GM21381 (cell line): ENCODE results near the gene PALD1.

Experiments used
- ATAC-seq: cut with Tn5 transposase; IDR thresholded peaks from one replicate; pipeline ENCODE4 v1.9.1; 2021; ENCODE audit warnings: mild to moderate bottlenecking, moderate library complexity; ENCODE audit not compliant: unreplicated experiment

Gene PALD1

GRCh38 chr10:70457759-70458305 lies 20.7 kb upstream of the PALD1 start:
- no peak for ATAC-seq

- no peak for ATAC-seq
Observed at GRCh38 chr10:70458329-70459060, 20.1 kb upstream of the PALD1 start.

DNA sequence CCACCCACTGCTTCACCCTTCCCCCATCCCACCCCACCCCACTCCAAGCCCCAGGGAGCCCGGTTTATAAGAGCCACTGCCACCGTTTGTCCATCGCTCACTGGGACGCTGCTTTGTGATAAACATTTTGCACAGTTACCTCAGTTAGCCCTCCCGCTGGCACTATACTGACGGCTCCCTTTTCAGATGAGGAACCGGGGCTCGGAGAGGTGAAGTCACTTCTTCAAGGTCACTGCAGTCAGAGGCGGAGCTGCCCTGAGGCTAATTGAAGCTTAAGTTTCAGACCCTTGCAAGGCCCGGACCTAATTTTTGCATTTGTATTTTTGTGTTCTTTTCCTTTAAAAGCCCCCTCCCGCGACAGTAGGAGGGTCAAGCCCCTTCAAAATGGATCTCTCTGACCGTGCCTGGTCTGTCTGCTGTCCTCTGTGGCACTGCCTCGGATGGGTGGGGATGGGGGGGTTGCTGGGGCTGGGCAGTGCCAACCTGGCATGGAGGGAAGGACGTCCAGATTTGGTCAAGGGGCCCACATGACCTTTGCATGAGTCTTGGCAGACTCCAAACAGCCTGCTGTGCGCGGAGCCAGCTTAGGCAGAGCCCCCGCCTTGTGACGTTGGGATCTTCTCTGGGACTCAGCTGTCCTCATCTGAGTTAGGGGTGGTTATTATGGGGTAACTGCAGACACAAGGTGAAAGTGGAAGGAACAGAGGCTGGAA lies 19.4 kb upstream of the PALD1 start:
- no peak for ATAC-seq

- ATAC-seq: no peak
Observed at GRCh38 chr10:70459774-70460490, 18.6 kb upstream of the PALD1 start.

DNA sequence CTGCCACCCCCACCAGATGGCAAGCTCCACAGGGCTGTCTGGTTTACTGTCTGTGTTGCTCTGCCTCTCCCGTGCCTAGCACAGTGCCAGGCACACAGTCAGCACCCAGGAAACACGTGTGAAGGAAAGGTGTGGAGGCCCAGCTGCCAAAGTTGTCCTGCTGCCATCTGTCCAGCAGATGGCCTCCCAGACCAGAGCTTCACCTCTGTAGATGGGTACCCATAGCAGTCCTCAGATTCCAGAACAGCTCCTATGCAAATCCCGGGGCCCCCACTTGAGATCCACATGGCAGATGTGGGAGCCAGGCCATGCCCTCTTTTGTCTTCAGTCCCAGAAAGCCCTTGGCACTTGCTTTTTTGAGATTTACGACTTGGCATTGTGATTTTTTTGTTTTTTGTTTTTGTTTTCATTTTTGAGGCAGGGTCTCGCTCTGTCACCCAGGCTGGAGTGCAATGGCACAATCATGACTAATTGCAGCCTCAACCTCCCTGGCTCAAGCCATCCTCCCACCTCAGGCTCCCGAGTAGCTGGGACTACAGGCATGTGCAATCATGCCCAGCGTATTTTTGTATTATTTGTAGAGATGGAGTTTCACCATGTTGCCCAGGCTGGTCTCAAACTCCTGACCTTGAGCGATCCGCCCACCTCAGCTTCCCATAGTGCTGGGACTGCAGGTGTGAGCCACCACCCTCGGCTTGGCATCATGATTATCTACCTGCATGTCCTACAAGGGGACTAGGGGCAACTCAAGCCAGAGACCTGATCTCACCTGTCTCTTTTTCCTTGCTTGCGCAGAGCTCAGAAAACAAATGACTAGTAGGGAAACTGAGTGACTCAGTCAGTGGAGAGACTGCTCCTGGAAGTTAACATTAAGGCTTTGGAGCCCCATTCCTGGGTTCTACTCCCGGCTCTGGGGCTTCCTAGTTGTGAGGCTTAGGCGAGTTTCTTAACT lies 16.9 kb upstream of the PALD1 start:
- ATAC-seq: no peak

DNA sequence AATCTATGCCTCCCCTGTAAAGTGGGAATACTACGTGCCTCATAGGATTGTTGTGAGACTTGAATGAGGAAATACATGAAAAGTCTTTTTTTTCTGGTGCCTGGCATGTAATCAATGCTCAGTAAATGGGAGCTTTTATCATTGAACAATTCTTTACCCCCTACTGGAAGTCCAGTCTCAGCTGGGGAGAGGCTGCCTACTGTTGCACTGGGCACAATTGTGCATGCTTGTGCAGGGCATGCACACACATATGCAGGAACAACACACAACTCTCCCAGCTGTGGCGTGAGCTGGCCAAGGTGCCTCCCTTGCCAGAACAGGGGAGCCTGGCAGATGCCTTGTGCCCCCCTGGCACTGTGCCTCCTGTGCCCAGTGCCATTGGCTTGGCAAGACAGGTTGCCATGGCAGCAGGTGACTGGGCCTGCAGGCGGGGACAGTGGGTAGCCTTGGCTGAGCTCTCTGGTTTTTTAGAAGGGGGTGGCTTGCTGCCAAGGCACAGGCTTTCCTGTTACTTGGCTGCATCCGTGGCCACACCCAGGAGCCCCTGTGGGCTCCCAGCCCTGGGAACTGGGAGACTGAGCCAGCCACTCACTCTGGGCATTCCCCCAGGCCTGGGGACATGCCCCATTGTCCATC lies 16.1 kb upstream of the PALD1 start:
- no peak for ATAC-seq

DNA sequence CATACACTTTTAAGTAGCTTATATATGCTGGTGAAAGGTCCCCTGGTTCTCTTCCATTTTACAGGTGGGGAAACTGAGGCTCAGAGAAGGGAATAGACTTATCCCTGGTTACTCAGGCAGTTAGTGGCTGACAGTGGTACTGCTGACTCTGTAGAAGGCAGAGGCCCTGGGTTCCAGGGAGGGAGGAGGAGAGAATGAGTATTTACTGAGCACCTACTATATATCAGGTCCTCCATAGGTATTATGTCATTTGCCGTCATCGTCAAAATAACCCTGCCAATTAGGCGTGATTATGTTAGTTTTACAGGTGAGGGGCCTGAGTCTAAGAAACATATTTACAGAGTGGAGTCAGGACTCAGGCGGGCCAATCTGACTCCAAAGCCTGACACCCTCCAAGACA lies 13.3 kb upstream of the PALD1 start:
- ATAC-seq: no peak

- ATAC-seq: no peak
Observed at GRCh38 chr10:70465832-70466231, 12.7 kb upstream of the PALD1 start.

DNA sequence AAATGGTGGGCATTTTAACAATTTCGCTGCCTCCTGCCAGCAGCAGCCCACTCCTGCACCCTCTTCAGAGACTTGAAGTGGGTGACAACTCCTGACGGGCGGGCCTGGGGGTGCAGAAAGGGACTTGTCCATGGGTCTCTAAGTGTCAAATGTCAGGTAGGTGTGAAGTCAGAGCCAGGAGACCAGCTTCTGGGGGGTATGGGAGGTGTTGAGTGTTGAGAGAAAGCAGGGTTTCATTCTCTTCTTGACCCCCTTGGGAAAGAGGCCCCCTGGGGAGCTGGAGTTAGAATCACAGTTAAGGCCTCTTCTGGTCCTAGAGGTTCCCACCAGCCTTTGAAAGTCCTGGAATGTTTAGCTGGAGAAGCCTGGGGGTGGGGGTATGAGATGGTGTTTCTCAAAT lies 11.6 kb upstream of the PALD1 start:
- ATAC-seq: no peak

DNA sequence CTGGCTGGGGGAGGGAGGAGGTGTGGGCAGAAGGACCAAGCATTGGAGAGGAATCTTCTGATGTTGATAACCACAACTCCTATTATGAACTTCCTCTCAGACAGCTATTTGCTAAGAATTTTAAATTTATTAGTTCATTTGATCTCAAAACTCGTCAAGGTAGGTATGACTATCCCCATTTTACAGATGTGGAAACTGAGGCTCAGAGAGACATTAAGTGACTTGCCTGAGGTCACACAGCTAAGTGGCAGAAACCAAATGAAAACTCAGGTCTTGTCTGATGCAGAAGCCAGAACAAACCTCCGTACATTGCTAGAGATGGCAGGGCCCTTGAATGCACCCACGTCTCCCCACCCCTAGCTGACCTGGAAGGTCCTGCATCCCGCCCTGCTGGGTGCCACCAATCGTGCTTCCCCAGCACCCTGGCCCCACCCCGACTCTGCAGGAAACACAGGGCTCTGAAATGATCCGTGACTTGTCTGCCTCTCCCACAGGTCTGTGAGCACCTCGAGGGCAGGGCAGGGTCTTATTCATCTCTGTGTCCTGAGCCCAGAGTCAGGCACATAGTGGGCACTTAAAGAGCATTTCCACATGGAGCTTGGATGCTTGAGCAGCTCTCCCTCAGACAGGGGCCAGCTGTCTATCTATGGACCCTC lies 5.6 kb upstream of the PALD1 start:
- no peak for ATAC-seq

- no peak for ATAC-seq
Observed at GRCh38 chr10:70474780-70475179, 3.8 kb upstream of the PALD1 start.

DNA sequence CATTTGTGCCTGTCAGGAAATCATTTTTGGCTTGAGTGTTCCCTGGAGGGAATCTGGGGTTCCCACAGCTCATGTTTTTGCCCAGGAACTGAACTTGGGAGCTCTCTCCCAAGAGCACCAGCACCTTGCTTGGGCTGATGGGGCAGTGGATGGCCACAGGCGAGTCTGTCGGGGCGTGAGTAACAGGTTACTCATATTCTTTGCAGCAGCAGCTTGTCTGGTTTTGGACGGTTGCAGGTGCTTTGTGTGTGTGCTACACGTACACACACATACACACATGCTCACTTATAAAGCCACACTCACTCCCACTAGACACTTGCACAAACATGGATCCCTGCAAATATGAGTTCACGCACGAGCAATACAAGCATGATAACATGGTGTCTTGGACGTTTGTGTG lies 2.9 kb upstream of the PALD1 start:
- no peak for ATAC-seq

DNA sequence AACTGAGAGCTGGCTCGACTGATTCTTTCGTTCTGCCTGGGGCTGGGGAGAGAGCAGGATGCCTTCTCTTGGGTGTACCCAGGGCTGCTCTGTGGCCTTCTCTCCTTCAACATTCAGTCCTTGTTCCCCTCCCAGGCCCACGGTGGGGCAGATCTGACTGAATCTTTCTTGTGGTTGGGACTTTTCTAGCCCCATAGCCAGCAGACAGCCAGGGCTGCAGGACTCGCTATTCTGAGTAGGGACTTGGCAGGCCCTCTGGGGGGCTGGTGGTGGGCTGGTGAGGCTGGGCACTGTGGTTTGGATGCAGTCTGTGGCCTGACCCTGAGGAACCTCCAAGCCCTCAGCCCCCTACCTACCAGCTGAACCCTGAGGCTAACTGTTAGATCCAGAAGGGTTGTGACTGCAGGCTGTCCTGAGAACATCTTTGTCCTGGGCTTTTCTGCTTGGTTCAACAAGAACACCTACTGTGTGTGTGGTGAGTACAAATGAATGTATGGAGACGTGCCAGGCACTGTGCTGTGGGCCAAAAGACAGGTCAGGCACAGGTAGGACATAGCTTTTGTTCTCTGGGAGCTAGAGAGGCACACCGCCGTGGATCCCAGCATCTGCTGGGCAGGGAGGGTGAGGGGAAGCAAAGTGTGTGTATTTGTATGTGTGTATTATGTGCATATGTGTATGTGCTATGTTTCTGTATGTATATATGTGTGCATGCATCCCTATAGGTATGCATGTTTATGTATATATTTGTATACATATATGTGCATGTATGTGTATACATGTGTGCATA lies 2.1 kb upstream of the PALD1 start:
- no peak for ATAC-seq

DNA sequence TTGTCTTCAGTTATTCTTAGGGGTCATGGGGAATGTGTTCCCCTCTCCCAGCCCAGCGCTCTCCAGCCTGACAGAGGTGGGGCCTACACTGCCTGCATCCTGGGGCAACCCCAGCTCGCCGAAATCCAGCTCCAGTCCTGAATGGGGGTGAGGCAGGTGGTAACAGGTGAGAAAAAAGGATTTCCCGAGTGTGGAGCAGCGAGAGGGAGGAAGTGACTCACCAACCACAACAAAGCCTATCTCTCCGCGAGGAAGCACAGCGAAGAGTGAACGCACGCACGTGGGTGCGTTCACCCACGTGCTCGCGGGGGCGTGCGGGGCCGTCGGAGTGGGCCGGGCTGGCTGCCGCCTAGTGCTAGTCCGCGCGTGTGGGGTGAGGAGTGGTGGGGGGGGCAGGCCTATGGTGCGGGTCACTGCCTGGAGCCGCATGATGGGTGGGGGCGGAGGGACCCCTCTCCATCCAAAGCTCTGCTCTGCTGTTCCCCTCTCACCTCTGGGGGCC lies 855 bp upstream of the PALD1 start:
- no peak for ATAC-seq

GRCh38 chr10:70479165-70479581 lies 606 bp downstream of the PALD1 start:
- no peak for ATAC-seq

GRCh38 chr10:70479626-70480238 lies 1.2 kb downstream of the PALD1 start:
- ATAC-seq: no peak

GRCh38 chr10:70480239-70480861 lies 1.8 kb downstream of the PALD1 start:
- ATAC-seq: no peak

DNA sequence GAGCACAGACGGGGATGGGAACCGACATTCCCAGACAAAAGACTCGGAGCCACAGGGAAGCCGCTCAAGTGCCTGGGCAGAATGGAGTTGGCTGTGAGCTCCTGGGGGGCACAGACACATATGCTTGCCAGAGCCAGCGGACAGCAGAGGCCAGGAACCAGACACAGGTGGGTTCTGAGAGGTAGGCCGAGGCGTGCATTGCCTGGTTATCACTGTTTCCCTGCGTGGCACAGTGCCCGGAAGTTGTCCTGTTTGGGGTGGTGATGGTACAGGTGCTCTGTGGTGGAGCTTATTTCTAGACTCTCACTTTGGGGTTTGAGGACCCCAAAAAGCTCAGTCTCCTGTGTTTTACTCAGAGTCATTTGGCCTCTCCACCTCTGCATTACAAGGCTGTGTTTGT lies 2.5 kb downstream of the PALD1 start:
- ATAC-seq: no peak
